ENCODE measurements around the gene TMEM203. TPM values are rescaled to one million over a fixed set of nuclear protein-coding genes. Genes with fewer than 3 reads are reported as not detected.

Gene TMEM203
- polyA plus RNA-seq, 4 donors = 33.0 to 38.2 (median 35.0) TPM

GRCh38 chr9:137218212-137218753, 12.8 kb upstream of the TMEM203 start:
- no peak for FAIRE-seq
- H3K4me3 ChIP-seq (ENCODE audit: low read depth in 1 of 3, low read length in 3 of 3) = peak overlapping the region in 1 of 3 donors; percentile 65

GRCh38 chr9:137217276-137218211, 12.1 kb upstream of the TMEM203 start:
- peak overlapping the region; percentile 57 to 95 (median 86) for H3K27ac ChIP-seq (ENCODE audit: low read depth in 1 of 3, low read length in 2 of 3)
- peak; percentile 91 to 92 for DNase-seq
- FAIRE-seq = no peak
- no peaks in the 10 kb centered on the region for H3K9me3 ChIP-seq (ENCODE audit: control insufficient read depth in 2 of 2, insufficient read depth in 1 of 2, low read depth in 1 of 2, low read length in 1 of 2)
- 22 to 53% (median 36%) methylated on average over 33 to 36 of the region's 36 CpGs for WGBS, 3 donors
- H3K4me1 ChIP-seq (ENCODE audit: control insufficient read depth in 3 of 3, insufficient read depth in 2 of 3, low read depth in 1 of 3, low read length in 2 of 3) = peaks cover 0 to 25% (median 0%) of the 10 kb centered on the region in 3 donors
- H3K27me3 ChIP-seq (ENCODE audit: control insufficient read depth in 3 of 3, insufficient read depth in 3 of 3, low read length in 3 of 3) = no peaks in the 10 kb centered on the region
- peaks cover 0 to 57% (median 3%) of the 10 kb centered on the region in 3 donors for H3K36me3 ChIP-seq (ENCODE audit: control insufficient read depth in 3 of 3, insufficient read depth in 2 of 3, low read depth in 1 of 3, low read length in 3 of 3)
- peak overlapping the region; percentile 17 to 65 (median 39) for H3K4me3 ChIP-seq (ENCODE audit: low read depth in 1 of 3, low read length in 3 of 3)

More at GRCh38 chr9:137218212-137218753, 12.8 kb upstream of the TMEM203 start:
- Histone ChIP-seq H3K9me3 (ENCODE audit: control insufficient read depth in 2 of 2, insufficient read depth in 1 of 2, low read depth in 1 of 2, low read length in 1 of 2) (no peaks in the 10 kb centered on the region), H3K27ac (ENCODE audit: low read depth in 1 of 3, low read length in 2 of 3) (peak overlapping the region; percentile 41 to 95 (median 78)), H3K4me1 (ENCODE audit: control insufficient read depth in 3 of 3, insufficient read depth in 2 of 3, low read depth in 1 of 3, low read length in 2 of 3) (peaks cover 0 to 30% (median 0%) of the 10 kb centered on the region in 3 donors), H3K27me3 (ENCODE audit: control insufficient read depth in 3 of 3, insufficient read depth in 3 of 3, low read length in 3 of 3) (no peaks in the 10 kb centered on the region), H3K36me3 (ENCODE audit: control insufficient read depth in 3 of 3, insufficient read depth in 2 of 3, low read depth in 1 of 3, low read length in 3 of 3) (peaks cover 0 to 55% (median 3%) of the 10 kb centered on the region in 3 donors)
- 55 to 88% (median 65%) methylated on average over 24 to 30 of the region's 30 CpGs for WGBS, 3 donors
- DNase-seq = no peak

GRCh38 chr9:137216188-137216965, 10.9 kb upstream of the TMEM203 start:
- Histone ChIP-seq H3K9me3 (ENCODE audit: control insufficient read depth in 2 of 2, insufficient read depth in 1 of 2, low read depth in 1 of 2, low read length in 1 of 2) (no peaks in the 10 kb centered on the region), H3K36me3 (ENCODE audit: control insufficient read depth in 3 of 3, insufficient read depth in 2 of 3, low read depth in 1 of 3, low read length in 3 of 3) (peaks cover 0 to 61% (median 3%) of the 10 kb centered on the region in 3 donors), H3K27me3 (ENCODE audit: control insufficient read depth in 3 of 3, insufficient read depth in 3 of 3, low read length in 3 of 3) (no peaks in the 10 kb centered on the region), H3K4me1 (ENCODE audit: control insufficient read depth in 3 of 3, insufficient read depth in 2 of 3, low read depth in 1 of 3, low read length in 2 of 3) (peaks cover 0 to 25% (median 0%) of the 10 kb centered on the region in 3 donors), H3K4me3 (ENCODE audit: low read depth in 1 of 3, low read length in 3 of 3) (no peak overlapping the region), H3K27ac (ENCODE audit: low read depth in 1 of 3, low read length in 2 of 3) (peak overlapping the region in 1 of 3 donors; percentile 57)
- DNase-seq (no peak), FAIRE-seq (no peak)
- WGBS, 3 donors = 90 to 94% (median 93%) methylated on average over 23 to 30 of the region's 30 CpGs

- no peak overlapping the region for H3K4me3 ChIP-seq (ENCODE audit: low read depth in 1 of 3, low read length in 3 of 3)
- H3K27me3 ChIP-seq (ENCODE audit: control insufficient read depth in 3 of 3, insufficient read depth in 3 of 3, low read length in 3 of 3) = no peaks in the 10 kb centered on the region
- DNase-seq (no peak), FAIRE-seq (no peak)
- 91 to 95% (median 93%) methylated on average over 20 to 22 of the region's 22 CpGs for WGBS, 3 donors
- H3K4me1 ChIP-seq (ENCODE audit: control insufficient read depth in 3 of 3, insufficient read depth in 2 of 3, low read depth in 1 of 3, low read length in 2 of 3) = peaks cover 0 to 25% (median 0%) of the 10 kb centered on the region in 3 donors
- H3K27ac ChIP-seq (ENCODE audit: low read depth in 1 of 3, low read length in 2 of 3) = no peak overlapping the region
- no peaks in the 10 kb centered on the region for H3K9me3 ChIP-seq (ENCODE audit: control insufficient read depth in 2 of 2, insufficient read depth in 1 of 2, low read depth in 1 of 2, low read length in 1 of 2)
- H3K36me3 ChIP-seq (ENCODE audit: control insufficient read depth in 3 of 3, insufficient read depth in 2 of 3, low read depth in 1 of 3, low read length in 3 of 3) = peaks cover 0 to 61% (median 3%) of the 10 kb centered on the region in 3 donors
Observed at GRCh38 chr9:137215196-137215986, 9.9 kb upstream of the TMEM203 start.

- FAIRE-seq (no peak), DNase-seq (no peak)
- WGBS, 3 donors = 91 to 97% (median 93%) methylated on average over 16 to 19 of the region's 19 CpGs
- H3K27ac ChIP-seq (ENCODE audit: low read depth in 1 of 3, low read length in 2 of 3) = no peak overlapping the region
- H3K9me3 ChIP-seq (ENCODE audit: control insufficient read depth in 2 of 2, insufficient read depth in 1 of 2, low read depth in 1 of 2, low read length in 1 of 2) = no peaks in the 10 kb centered on the region
- peaks cover 0 to 25% (median 0%) of the 10 kb centered on the region in 3 donors for H3K4me1 ChIP-seq (ENCODE audit: control insufficient read depth in 3 of 3, insufficient read depth in 2 of 3, low read depth in 1 of 3, low read length in 2 of 3)
- no peak overlapping the region for H3K4me3 ChIP-seq (ENCODE audit: low read depth in 1 of 3, low read length in 3 of 3)
- no peaks in the 10 kb centered on the region for H3K27me3 ChIP-seq (ENCODE audit: control insufficient read depth in 3 of 3, insufficient read depth in 3 of 3, low read length in 3 of 3)
- peaks cover 0 to 58% (median 3%) of the 10 kb centered on the region in 3 donors for H3K36me3 ChIP-seq (ENCODE audit: control insufficient read depth in 3 of 3, insufficient read depth in 2 of 3, low read depth in 1 of 3, low read length in 3 of 3)
Observed at GRCh38 chr9:137214620-137215019, 9.2 kb upstream of the TMEM203 start.

DNA sequence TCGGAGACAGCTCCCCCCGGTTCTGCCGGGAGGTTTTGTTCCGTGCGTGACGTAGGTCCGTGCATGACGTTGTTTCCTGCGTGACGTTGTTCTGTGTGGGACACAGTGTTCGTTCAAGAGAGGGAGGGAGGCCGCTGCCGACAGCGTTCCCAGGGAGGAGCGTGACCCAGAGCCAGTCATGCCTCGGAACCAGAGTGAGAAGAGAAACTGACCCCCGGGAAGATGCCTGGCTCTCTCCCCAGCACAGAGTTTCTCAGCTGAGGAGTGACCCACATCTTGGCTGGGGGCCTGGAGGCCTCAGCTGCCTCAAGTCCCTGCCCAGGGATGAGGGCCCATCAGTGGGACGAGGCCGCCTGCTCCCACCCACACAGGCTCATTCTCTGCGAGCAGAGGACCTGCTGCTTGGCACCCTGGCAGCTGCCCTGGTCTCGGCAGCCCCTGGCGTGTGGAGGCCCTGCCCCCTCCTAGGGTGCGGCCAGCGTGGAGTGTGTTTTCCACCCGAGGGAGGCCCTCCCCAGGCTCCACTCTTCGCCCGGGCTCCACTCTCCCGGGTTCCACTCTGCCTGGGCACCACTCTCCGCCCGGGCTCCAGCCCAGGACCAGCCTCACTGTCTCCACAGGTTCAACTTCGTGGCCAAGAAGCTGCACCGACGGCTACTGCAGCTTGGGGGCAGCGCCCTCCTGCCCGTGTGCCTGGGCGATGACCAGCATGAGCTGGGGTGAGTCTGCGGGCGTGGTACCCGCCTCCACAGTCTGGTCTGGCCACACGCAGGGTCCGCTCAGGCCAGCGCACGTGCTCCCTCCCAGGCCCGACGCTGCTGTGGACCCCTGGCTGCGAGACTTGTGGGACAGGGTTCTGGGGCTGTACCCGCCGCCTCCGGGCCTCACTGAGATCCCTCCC, 8.0 kb upstream of the TMEM203 start:
- DNase-seq = no peak
- Histone ChIP-seq H3K4me3 (ENCODE audit: low read depth in 1 of 3, low read length in 3 of 3) (no peak overlapping the region), H3K9me3 (ENCODE audit: control insufficient read depth in 2 of 2, insufficient read depth in 1 of 2, low read depth in 1 of 2, low read length in 1 of 2) (no peaks in the 10 kb centered on the region), H3K27ac (ENCODE audit: low read depth in 1 of 3, low read length in 2 of 3) (no peak overlapping the region), H3K4me1 (ENCODE audit: control insufficient read depth in 3 of 3, insufficient read depth in 2 of 3, low read depth in 1 of 3, low read length in 2 of 3) (peaks cover 0 to 17% (median 0%) of the 10 kb centered on the region in 3 donors), H3K27me3 (ENCODE audit: control insufficient read depth in 3 of 3, insufficient read depth in 3 of 3, low read length in 3 of 3) (no peaks in the 10 kb centered on the region), H3K36me3 (ENCODE audit: control insufficient read depth in 3 of 3, insufficient read depth in 2 of 3, low read depth in 1 of 3, low read length in 3 of 3) (peaks cover 0 to 57% (median 3%) of the 10 kb centered on the region in 3 donors)
- no peak for FAIRE-seq
- WGBS, 3 donors = 89 to 90% (median 89%) methylated on average over 44 to 49 of the region's 49 CpGs

DNA sequence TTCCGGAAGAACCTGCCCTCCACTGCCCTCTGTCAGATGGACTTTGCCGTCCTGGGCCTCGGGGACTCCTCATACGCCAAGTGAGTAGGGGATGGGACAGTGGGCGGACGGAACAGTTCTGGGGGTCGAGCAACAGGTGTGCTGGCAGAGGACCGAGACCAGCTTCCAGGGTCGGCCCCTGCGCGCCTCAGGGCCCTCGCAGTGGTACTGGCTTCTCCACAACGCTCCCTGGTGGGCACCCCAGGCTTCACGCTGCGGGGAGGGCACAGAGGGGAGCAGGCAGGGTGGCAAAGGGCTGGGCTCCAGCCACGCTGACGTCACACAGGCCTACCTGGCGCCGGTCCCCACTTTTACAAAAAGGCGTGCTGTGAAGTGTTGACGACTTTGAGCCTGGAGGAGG, 7.1 kb upstream of the TMEM203 start:
- H3K27me3 ChIP-seq (ENCODE audit: control insufficient read depth in 3 of 3, insufficient read depth in 3 of 3, low read length in 3 of 3) = no peaks in the 10 kb centered on the region
- H3K27ac ChIP-seq (ENCODE audit: low read depth in 1 of 3, low read length in 2 of 3) = no peak overlapping the region
- H3K9me3 ChIP-seq (ENCODE audit: control insufficient read depth in 2 of 2, insufficient read depth in 1 of 2, low read depth in 1 of 2, low read length in 1 of 2) = no peaks in the 10 kb centered on the region
- WGBS, 3 donors = 78 to 91% (median 86%) methylated on average over 20 to 21 of the region's 21 CpGs
- no peak for FAIRE-seq
- DNase-seq = no peak
- peaks cover 0 to 54% (median 3%) of the 10 kb centered on the region in 3 donors for H3K36me3 ChIP-seq (ENCODE audit: control insufficient read depth in 3 of 3, insufficient read depth in 2 of 3, low read depth in 1 of 3, low read length in 3 of 3)
- H3K4me1 ChIP-seq (ENCODE audit: control insufficient read depth in 3 of 3, insufficient read depth in 2 of 3, low read depth in 1 of 3, low read length in 2 of 3) = peaks cover 0 to 8% (median 0%) of the 10 kb centered on the region in 3 donors
- H3K4me3 ChIP-seq (ENCODE audit: low read depth in 1 of 3, low read length in 3 of 3) = no peak overlapping the region
